ENCODE measurements around the gene PPARG.

DNA sequence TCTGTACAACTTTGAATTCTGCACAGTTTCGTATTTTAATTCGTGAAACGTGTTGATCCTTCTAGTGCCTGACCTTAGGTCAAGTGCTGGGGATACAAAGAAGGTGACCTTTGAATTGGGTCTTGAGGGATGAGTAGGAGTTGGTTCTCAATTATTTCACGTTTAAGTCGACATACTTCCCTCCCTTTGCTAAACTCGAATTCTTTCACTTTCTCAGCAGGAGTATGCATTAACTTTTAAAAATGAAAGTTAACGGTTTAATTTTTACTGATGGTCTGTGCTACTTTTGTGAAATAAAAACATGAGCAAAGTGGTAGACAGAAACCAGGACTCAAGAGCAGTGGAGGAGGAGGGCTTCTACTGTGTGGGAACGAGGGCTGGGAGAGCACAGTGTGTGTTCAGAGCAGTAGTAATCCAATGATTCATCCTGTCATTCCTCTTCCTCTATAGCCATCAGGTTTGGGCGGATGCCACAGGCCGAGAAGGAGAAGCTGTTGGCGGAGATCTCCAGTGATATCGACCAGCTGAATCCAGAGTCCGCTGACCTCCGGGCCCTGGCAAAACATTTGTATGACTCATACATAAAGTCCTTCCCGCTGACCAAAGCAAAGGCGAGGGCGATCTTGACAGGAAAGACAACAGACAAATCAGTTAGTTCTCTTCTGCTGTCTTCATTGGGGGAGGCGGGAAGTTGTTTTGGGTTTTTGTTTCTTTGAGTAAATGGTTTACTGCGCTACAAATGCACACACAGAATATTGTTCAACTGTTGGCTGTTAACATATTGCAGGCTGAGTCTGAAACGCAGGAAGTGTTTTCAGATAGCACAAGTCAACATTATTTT is 116.8 kb downstream of the PPARG start:
- TF ChIP-seq, protein P1, sequence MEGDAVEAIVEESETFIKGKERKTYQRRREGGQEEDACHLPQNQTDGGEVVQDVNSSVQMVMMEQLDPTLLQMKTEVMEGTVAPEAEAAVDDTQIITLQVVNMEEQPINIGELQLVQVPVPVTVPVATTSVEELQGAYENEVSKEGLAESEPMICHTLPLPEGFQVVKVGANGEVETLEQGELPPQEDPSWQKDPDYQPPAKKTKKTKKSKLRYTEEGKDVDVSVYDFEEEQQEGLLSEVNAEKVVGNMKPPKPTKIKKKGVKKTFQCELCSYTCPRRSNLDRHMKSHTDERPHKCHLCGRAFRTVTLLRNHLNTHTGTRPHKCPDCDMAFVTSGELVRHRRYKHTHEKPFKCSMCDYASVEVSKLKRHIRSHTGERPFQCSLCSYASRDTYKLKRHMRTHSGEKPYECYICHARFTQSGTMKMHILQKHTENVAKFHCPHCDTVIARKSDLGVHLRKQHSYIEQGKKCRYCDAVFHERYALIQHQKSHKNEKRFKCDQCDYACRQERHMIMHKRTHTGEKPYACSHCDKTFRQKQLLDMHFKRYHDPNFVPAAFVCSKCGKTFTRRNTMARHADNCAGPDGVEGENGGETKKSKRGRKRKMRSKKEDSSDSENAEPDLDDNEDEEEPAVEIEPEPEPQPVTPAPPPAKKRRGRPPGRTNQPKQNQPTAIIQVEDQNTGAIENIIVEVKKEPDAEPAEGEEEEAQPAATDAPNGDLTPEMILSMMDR (IDR thresholded peaks at IDR 0.05; ENCODE audit: insufficient read depth, low read length): no peak
- no peak for TF ChIP-seq GABPA (IDR thresholded peaks at IDR 0.05; ENCODE audit: low read depth)
- TF ChIP-seq REST (IDR thresholded peaks at IDR 0.05; ENCODE audit: insufficient replicate concordance, low read depth): no peak
- no peak for TF ChIP-seq POLR2AphosphoS5 (IDR thresholded peaks at IDR 0.05; ENCODE audit: low read depth)
